ENCODE data around the gene BICDL1.

Gene BICDL1

GRCh38 chr12:120095736-120096135 is 106.7 kb downstream of the BICDL1 start:
- TF ChIP-seq POLR2AphosphoS5 (IDR thresholded peaks at IDR 0.05; ENCODE audit: low read depth) (no peak), SPI1 (IDR thresholded peaks at IDR 0.05; ENCODE audit: borderline replicate concordance, low read depth) (no peak), GABPA (IDR thresholded peaks at IDR 0.05; ENCODE audit: low read depth) (no peak)
- TF ChIP-seq, protein P1, sequence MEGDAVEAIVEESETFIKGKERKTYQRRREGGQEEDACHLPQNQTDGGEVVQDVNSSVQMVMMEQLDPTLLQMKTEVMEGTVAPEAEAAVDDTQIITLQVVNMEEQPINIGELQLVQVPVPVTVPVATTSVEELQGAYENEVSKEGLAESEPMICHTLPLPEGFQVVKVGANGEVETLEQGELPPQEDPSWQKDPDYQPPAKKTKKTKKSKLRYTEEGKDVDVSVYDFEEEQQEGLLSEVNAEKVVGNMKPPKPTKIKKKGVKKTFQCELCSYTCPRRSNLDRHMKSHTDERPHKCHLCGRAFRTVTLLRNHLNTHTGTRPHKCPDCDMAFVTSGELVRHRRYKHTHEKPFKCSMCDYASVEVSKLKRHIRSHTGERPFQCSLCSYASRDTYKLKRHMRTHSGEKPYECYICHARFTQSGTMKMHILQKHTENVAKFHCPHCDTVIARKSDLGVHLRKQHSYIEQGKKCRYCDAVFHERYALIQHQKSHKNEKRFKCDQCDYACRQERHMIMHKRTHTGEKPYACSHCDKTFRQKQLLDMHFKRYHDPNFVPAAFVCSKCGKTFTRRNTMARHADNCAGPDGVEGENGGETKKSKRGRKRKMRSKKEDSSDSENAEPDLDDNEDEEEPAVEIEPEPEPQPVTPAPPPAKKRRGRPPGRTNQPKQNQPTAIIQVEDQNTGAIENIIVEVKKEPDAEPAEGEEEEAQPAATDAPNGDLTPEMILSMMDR (IDR thresholded peaks at IDR 0.05; ENCODE audit: insufficient read depth, low read length), result no peak
- TF ChIP-seq, protein P2, sequence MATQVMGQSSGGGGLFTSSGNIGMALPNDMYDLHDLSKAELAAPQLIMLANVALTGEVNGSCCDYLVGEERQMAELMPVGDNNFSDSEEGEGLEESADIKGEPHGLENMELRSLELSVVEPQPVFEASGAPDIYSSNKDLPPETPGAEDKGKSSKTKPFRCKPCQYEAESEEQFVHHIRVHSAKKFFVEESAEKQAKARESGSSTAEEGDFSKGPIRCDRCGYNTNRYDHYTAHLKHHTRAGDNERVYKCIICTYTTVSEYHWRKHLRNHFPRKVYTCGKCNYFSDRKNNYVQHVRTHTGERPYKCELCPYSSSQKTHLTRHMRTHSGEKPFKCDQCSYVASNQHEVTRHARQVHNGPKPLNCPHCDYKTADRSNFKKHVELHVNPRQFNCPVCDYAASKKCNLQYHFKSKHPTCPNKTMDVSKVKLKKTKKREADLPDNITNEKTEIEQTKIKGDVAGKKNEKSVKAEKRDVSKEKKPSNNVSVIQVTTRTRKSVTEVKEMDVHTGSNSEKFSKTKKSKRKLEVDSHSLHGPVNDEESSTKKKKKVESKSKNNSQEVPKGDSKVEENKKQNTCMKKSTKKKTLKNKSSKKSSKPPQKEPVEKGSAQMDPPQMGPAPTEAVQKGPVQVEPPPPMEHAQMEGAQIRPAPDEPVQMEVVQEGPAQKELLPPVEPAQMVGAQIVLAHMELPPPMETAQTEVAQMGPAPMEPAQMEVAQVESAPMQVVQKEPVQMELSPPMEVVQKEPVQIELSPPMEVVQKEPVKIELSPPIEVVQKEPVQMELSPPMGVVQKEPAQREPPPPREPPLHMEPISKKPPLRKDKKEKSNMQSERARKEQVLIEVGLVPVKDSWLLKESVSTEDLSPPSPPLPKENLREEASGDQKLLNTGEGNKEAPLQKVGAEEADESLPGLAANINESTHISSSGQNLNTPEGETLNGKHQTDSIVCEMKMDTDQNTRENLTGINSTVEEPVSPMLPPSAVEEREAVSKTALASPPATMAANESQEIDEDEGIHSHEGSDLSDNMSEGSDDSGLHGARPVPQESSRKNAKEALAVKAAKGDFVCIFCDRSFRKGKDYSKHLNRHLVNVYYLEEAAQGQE (IDR thresholded peaks at IDR 0.05; ENCODE audit: insufficient replicate concordance, low read depth), result no peak
- no peak overlapping the region for H3K4me3 ChIP-seq (replicated peaks; ENCODE audit: insufficient read depth, low read length)
- no peak for DNase-seq (ENCODE audit: low read depth in 1 of 2, low spot score in 1 of 2)
- H3K27ac ChIP-seq (replicated peaks), result no peak overlapping the region
- no peaks in the 10 kb centered on the region for H3K27me3 ChIP-seq (ENCODE audit: insufficient read depth, poor library complexity, severe bottlenecking)

DNA sequence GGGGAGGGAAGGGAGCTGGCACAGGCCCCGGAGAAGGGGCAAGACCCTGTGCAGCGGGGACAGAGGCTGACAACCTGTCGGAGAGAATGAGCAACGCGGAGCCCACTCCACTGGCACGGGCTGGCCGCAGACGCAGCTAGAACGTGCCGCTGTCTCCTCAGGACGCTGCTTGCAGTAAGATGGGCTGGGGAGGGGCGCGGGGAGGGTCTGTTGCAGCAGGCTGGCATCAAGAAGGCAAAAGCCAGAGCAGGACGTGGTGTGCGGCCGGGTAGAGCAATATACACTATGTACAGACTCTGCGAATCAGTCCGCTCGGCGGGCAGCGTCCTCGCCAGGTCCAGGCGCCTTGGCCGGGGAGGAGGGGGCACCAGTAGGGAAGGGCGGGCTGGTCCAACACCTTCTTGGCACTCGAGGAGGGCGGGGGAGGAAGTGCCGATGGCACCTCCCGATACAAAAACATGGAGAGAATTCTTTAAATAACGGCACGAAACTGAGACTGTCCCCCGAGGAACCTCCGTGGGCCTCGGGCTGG is 107.7 kb downstream of the BICDL1 start:
- Histone ChIP-seq H3K4me3 (replicated peaks; ENCODE audit: insufficient read depth, low read length) (no peak overlapping the region), H3K27me3 (ENCODE audit: insufficient read depth, poor library complexity, severe bottlenecking) (no peaks in the 10 kb centered on the region), H3K27ac (replicated peaks) (no peak overlapping the region)
- no peak for DNase-seq (ENCODE audit: low read depth in 1 of 2, low spot score in 1 of 2)
- TF ChIP-seq GABPA (IDR thresholded peaks at IDR 0.05; ENCODE audit: low read depth) (no peak), POLR2AphosphoS5 (IDR thresholded peaks at IDR 0.05; ENCODE audit: low read depth) (no peak), SPI1 (IDR thresholded peaks at IDR 0.05; ENCODE audit: borderline replicate concordance, low read depth) (no peak)
- TF ChIP-seq, protein P2 (IDR thresholded peaks at IDR 0.05; ENCODE audit: insufficient replicate concordance, low read depth), result no peak
- TF ChIP-seq, protein P1 (IDR thresholded peaks at IDR 0.05; ENCODE audit: insufficient read depth, low read length), result no peak

- no peaks in the 10 kb centered on the region for H3K27me3 ChIP-seq (ENCODE audit: insufficient read depth, poor library complexity, severe bottlenecking)
- no peak overlapping the region for H3K27ac ChIP-seq (replicated peaks)
- no peak for TF ChIP-seq POLR2AphosphoS5 (IDR thresholded peaks at IDR 0.05; ENCODE audit: low read depth)
- TF ChIP-seq, protein P1 (IDR thresholded peaks at IDR 0.05; ENCODE audit: insufficient read depth, low read length), result no peak
- no peak for TF ChIP-seq GABPA (IDR thresholded peaks at IDR 0.05; ENCODE audit: low read depth)
- TF ChIP-seq, protein P2 (IDR thresholded peaks at IDR 0.05; ENCODE audit: insufficient replicate concordance, low read depth), result no peak
- no peak overlapping the region for H3K4me3 ChIP-seq (replicated peaks; ENCODE audit: insufficient read depth, low read length)
- no peak for DNase-seq (ENCODE audit: low read depth in 1 of 2, low spot score in 1 of 2)
Observed at GRCh38 chr12:120098756-120099470, 109.9 kb downstream of the BICDL1 start.
